CD4-positive, alpha-beta T cell treated with Interleukin-4 for 4 hours (primary cell): ENCODE results near the gene HDGFL2.
A peak's percentile ranks its signal among the peaks of the same experiment; 100 is the strongest.
"Not testable (repeated sequence)": the region's sequence is repeated elsewhere in the genome, so short reads cannot be mapped to it uniquely, and the experiment has no call there.

Experiments used
- DNase-seq: peaks from one replicate; pipeline ENCODE4 v3.0.0-alpha.2; 2020

Gene HDGFL2

DNA sequence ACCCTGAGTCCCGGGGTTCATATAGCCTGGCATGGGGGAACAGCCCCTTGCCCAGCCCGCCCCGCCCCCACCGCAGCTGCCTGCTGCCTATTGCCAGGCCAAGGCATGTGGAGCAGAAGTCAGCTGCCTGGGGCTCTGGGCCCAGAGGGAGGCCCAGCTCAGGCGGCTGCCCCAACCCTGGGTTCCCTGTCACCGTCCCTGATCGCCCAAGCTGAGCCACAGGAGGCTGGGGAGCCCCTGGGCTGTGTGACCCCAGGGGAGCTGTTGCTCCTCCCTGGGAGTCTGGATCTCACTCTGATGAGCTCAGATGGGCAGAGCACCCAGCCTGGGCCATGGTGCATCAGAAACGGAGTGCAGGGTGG lies 44.8 kb downstream of the HDGFL2 start:
- no peak for DNase-seq

DNA sequence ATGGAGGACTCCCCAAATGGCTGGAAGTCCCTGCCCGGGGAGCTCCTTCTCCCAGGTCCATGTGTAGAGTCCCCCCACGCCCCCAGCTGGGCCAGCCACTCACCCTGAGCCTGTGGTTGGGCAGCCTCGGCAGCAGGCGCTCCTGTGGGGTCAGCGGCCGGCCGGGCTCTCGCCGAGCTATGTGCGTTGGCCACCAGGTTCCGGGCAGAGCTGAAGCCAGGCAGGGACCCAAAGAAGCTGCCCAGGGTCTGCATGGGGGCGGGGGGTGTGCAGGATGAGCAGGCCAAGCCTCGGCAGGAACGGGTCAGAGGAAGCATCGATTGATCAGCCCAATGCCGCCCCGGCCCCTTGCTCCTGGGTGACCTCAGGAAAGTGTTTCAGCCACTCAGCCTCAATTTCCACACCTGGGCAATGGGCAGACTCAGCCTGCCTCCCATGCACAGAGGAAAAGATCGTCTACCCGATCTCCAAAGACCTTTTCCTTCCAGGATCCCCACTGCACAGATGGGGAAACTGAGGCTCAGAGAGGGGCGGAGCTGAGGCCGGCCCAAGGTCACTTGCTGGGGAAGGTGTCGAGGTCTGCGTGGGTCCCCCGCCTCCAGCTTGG lies 45.5 kb downstream of the HDGFL2 start:
- no peak for DNase-seq

- DNase-seq: no peak
These were observed 46.5 kb downstream of the HDGFL2 start, which contains the start of gene PLIN4 for GRCh38 chr19:4518345-4519171. Gene PLIN4, minus strand, starts transcription at chr19:4518486. Its CDS starts 214 bp downstream, at chr19:4518272.

DNA sequence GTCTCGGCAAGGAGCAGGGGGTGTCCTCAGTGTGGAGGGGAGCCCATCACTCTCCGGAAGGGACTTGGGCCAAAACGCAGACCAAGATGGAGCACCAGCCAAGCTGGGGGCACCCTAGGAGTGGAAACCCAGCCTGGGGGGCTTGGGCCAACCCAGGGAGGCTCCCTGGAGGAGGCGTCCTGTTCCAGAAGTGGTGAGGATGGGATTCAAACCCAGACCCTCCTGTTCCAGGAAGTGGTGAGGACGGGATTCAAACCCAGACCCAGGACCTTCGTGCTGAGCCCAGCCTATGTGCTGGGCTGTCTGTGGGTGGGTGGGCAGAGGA lies 47.0 kb downstream of the HDGFL2 start:
- no peak for DNase-seq

- no peak for DNase-seq
These were observed 47.6 kb downstream of the HDGFL2 start for GRCh38 chr19:4519521-4520277.

- DNase-seq: no peak
These were observed 49.2 kb downstream of the HDGFL2 start for GRCh38 chr19:4521170-4521887.

DNA sequence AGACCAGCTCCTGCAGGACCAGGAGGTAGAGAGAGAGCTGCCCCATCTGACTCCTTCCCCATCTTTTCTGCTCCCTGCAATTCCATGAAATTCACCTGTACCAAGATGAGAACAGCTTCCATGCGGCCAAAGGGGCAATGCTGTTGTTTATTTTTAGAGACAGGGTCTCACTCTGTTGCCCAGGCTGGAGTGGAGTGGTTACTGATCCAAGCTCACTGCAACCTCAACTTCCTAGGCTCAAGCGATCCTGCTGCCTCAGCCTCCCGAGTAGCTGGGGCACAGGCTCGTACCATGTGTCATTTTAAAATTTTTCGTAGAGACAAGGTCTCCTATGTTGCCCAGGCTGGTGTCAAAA lies 49.8 kb downstream of the HDGFL2 start:
- no peak for DNase-seq

DNA sequence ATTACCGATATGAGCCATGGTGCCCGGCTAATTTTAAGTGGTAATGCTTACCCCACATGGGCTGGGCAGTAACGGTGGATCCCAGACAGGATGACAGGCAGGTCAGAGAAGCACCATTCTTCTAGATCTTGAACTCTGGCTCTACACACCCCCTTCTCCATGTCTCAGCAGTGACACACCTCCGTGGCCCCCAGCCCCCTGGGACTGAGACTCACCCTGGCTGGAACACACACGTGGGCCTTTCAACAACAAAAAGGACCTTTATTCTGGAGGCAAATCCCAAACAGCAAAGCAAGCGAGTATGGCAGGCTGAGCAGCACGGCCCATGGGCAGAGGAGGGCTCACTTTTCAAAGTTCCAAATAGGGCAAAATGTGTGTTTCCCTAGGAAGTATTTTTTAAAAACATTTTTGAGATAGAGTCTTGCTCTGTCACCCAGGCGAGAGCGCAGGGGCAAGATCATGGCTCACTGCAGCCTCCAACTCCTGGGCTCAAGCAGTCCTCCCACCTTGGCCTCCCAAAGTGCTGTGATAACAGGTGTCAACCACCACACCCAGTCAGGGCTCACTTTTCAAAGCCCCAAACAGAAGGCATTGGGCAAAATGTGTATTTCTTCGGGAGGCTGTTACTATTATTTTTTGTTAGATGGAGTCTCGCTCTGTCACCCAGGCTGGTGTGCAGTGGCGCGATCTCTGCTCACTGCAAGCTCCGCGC lies 50.4 kb downstream of the HDGFL2 start:
- DNase-seq: no peak

GRCh38 chr19:4523306-4524110 lies 51.4 kb downstream of the HDGFL2 start:
- no peak for DNase-seq

- DNase-seq: peak; percentile 52
These were observed 52.9 kb downstream of the HDGFL2 start for GRCh38 chr19:4524808-4525562.

- DNase-seq: no peak
These were observed 53.5 kb downstream of the HDGFL2 start for GRCh38 chr19:4525563-4526002.

- DNase-seq: not testable (repeated sequence)
These were observed 55.3 kb downstream of the HDGFL2 start for GRCh38 chr19:4527377-4527776.

DNA sequence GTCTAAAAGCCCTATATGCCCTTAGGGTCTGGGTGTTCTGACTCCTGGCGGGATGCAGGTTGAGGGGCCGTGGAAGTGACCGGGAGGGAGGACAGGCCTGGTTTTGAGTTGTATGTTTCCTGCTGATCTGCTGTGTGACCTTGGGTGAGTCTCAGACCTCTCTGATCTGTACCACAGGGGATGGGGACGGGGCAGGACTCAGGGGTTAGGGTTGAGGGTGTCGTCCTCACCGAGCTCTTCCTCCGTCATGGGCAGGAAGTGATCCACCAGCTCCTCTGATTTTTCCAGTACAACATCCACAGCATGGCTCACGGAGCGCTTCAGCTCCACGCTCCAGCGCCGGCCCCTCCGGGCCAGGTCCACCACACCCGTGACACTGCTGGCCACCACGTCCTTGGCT lies 56.7 kb downstream of the HDGFL2 start:
- DNase-seq: no peak

- no peak for DNase-seq
These were observed 57.9 kb downstream of the HDGFL2 start for GRCh38 chr19:4529924-4530522.

DNA sequence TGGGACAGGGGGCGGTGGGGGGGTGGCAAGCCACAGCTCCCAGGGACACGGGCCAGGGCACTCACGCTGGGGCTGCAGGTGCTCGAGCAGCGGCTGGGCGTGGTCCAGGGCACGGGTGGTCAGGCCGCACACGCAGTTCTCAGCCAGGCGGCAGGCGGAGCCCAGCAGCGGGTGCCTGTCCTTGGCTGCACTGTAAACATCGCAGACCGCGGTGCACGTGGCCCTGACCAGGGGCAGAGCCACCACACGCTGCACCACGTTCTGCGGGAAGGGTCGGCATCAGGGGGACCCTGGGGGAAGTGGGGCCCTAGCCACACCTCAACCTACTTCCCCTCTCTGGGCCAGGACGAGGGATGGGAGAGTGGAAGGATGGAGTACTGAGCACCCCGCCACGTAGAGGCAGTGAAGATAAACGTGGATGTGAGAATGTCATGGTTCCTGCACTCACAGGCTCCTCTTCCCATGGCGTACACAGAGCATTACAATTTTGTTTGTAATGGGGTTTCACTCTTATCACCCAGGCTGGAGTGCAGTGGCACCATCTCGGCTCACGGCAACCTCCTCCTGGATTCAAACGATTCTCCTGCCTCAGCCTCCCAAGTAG lies 59.6 kb downstream of the HDGFL2 start:
- DNase-seq: no peak

DNA sequence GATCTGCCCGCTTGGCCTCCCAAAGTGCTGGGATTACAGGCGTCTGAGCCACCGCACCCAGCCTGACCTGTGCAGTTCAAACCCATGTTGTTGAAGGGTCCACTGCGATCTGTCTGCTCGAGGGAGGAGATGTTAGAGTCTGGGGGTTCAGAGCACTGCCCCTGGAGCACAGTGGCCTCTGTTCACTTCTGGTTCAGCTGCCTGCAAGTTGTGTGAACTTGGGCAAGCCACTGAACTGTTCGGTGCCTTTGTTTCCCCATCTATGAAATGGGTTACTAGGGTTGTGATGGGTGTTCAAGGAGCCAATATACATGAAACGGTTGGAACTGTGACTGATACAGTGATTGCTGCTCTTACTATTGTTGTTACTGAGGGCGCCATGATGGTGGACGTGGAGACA lies 61.2 kb downstream of the HDGFL2 start:
- no peak for DNase-seq

DNA sequence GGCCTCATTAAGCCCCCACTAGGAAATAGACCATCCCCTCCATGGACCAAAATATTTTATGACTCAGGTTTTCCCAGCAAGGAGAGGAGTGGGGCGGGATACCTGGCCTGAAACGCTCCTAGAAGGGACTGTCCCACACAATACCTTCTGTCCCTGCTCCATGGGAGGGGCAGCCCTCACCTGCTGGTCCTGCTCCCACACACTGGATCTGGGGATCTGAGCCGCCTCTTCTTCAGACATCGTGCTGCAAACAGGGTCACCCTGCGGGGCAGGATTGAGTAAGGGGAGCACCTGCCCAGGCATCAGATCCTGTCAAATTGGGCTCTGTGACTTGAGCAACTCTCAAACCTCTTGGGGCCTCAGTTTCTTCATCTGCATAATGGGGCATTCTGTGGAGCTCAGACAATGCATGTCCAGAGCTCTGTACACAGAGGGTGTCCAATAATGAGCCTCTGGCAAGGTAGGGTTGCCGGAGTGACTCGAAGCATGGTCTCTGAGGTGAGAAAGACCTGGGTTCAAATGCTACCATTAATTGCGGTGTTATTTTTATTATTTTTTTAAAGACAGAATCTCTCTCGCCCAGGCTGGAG lies 61.8 kb downstream of the HDGFL2 start:
- no peak for DNase-seq

- peak; percentile 8 for DNase-seq
These were observed 63.0 kb downstream of the HDGFL2 start, which contains the start of gene PLIN5 for GRCh38 chr19:4534836-4535658. Gene PLIN5, minus strand, starts transcription at chr19:4535224. Its CDS starts 1,150 bp downstream, at chr19:4534074.

DNA sequence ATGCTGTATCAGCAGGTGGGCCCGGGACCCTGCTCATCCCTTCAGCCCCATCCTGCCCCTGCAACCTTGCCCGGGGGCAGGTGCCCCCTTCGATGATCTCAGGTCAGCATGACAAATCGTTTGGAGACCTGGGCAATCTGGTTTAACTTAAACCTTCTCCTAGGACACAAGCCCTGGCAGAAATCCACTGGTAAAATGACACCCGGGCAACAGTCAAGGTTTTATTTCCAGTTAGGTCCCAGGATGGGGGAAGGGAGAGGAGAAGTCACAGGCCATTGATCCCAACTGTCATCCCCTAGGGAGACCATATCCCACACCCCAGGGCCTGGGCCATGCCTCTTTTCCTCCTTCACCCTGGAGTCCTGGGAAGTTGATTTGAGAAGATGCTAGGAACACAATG lies 64.7 kb downstream of the HDGFL2 start:
- DNase-seq: no peak
